HCT116 (cell line): ENCODE measurements around the gene SLC35E4. TPM values are rescaled to one million over a fixed set of nuclear protein-coding genes. Genes with fewer than 3 reads are reported as not detected.

Experiments
- ATAC-seq: fragments of 200-7000 bp; cut with Tn5 transposase; 2 replicates; pipeline ENCODE4 v1.9.1; 2020; ENCODE audit warnings: mild to moderate bottlenecking, moderate library complexity
- BruUV-seq: library from RNA; stranded (reverse); fragments of 400-500 nt; replicated peaks from 2 replicates; lab custom pipeline; 2021; lab: Mats Ljungman, UMichigan
- CTCF ChIA-PET: fragments of 300-600 bp; sonication (Branson Sonifier 250); formaldehyde crosslinking; loops from one replicate; lab custom pipeline; 2021; ENCODE audit warnings: antibody characterized with exemption; lab: Charles Lee
- POLR2A ChIA-PET: fragments of 300-600, 350-600 bp; sonication (Branson Sonifier 250); formaldehyde crosslinking; loops from one replicate; lab custom pipeline; 2021; ENCODE audit warnings: antibody characterized with exemption; lab: Charles Lee
- RAD21 ChIA-PET, 2 experiments: fragments of 300-600 bp; sonication (Branson Sonifier 250); formaldehyde crosslinking; loops; one replicate each; lab custom pipeline; 2023; ENCODE audit warnings: low total read pairs in 2 of 2; ENCODE audit not compliant: uncharacterized antibody in 2 of 2, unreplicated experiment in 2 of 2, low non-redundant PET in 1 of 2; lab: Charles Lee
- DNase-seq: peaks from one replicate; pipeline ENCODE4 v3.0.0-alpha.2; 2010; ENCODE audit warnings: low read depth, low spot score
- H2AFZ ChIP-seq: fragments of 200-600 bp; shearing (Covaris generic), sonication (generic); 2 replicates; pipeline ENCODE4 v1.6.1; 2017; ENCODE audit warnings: low read depth, mixed run types, mixed read lengths, antibody characterized with exemption, low read length; ENCODE audit not compliant: poor library complexity, severe bottlenecking
- H3K27ac ChIP-seq: 2 replicates; pipeline ENCODE4 v1.5.1; 2012; ENCODE audit warnings: low read depth, low read length
- H3K27me3 ChIP-seq: fragments of 200-600 bp; sonication (generic); 2 replicates; pipeline ENCODE4 v1.6.1; 2016; ENCODE audit warnings: mixed run types, low read length, mixed read lengths; ENCODE audit not compliant: insufficient read depth
- H3K36me3 ChIP-seq, 2 experiments: fragments of 200-500 bp in 1 of 2; fragments of 200-600 bp in 1 of 2; sonication (Bioruptor generic) in 1 of 2; sonication (generic) in 1 of 2; 2 replicates each; pipeline versions ENCODE4 v1.5.1 to v1.6.1; 2014 to 2016; ENCODE audit warnings: low read length in 2 of 2, inconsistent platforms in 1 of 2, mixed read lengths in 1 of 2, mixed run types in 1 of 2; ENCODE audit not compliant: insufficient read depth in 2 of 2, control insufficient read depth in 1 of 2
- H3K4me1 ChIP-seq, 2 experiments: fragments of 200-600 bp in 1 of 2; sonication (generic) in 1 of 2; 2 replicates each; pipeline versions ENCODE4 v1.5.1 to v1.6.1; 2012 to 2017; ENCODE audit warnings: low read length in 2 of 2, inconsistent platforms in 1 of 2, mild to moderate bottlenecking in 1 of 2, mixed read lengths in 1 of 2, mixed run types in 1 of 2, moderate library complexity in 1 of 2; ENCODE audit not compliant: insufficient read depth in 2 of 2, control insufficient read depth in 1 of 2
- H3K4me2 ChIP-seq: fragments of 200-600 bp; sonication (generic); 2 replicates; pipeline ENCODE4 v1.6.1; 2017; ENCODE audit warnings: mixed run types, low read length, mixed read lengths
- H3K4me3 ChIP-seq, 2 experiments: fragments of 200-600 bp in 1 of 2; sonication (generic) in 1 of 2; replicated peaks in 1 of 2; 2 replicates each; pipeline ENCODE4 v1.5.1; 2011 to 2016; ENCODE audit warnings: low read length in 2 of 2, control low read depth in 1 of 2, low read depth in 1 of 2, mild to moderate bottlenecking in 1 of 2, mixed read lengths in 1 of 2, mixed run types in 1 of 2
- H3K79me2 ChIP-seq: fragments of 200-600 bp; sonication (generic); 2 replicates; pipeline ENCODE4 v1.6.1; 2017; ENCODE audit warnings: mild to moderate bottlenecking, mixed run types, low read length, moderate library complexity, mixed read lengths; ENCODE audit not compliant: insufficient read depth
- H3K9ac ChIP-seq: fragments of 200-600 bp; sonication (generic); 2 replicates; pipeline ENCODE4 v1.6.1; 2016; ENCODE audit warnings: low read length, mixed read lengths
- H3K9me2 ChIP-seq: fragments of 200-600 bp; sonication (generic), shearing (Covaris generic); 2 replicates; pipeline ENCODE4 v1.6.1; 2017; ENCODE audit warnings: mixed run types, mild to moderate bottlenecking, moderate library complexity; ENCODE audit not compliant: insufficient read depth
- H3K9me3 ChIP-seq, 2 experiments: fragments of 200-500 bp in 1 of 2; fragments of 200-600 bp in 1 of 2; sonication (Bioruptor generic) in 1 of 2; sonication (generic) in 1 of 2; 2 replicates each; pipeline ENCODE4 v1.6.1; 2014 to 2017; ENCODE audit warnings: low read length in 2 of 2, mixed read lengths in 2 of 2, inconsistent platforms in 1 of 2, low read depth in 1 of 2, mild to moderate bottlenecking in 1 of 2, mixed run types in 1 of 2, moderate library complexity in 1 of 2; ENCODE audit not compliant: control insufficient read depth in 1 of 2, insufficient read depth in 1 of 2
- H4K20me1 ChIP-seq: fragments of 200-600 bp; sonication (generic), shearing (Covaris generic); 2 replicates; pipeline ENCODE4 v1.6.1; 2017; ENCODE audit warnings: mixed run types, mild to moderate bottlenecking, moderate library complexity; ENCODE audit not compliant: insufficient read depth
- ATF3 ChIP-seq: IDR thresholded peaks from 2 replicates; pipeline ENCODE4 v1.6.1; 2012
- CEBPB ChIP-seq: IDR thresholded peaks from 2 replicates; pipeline ENCODE4 v1.6.1; 2012; ENCODE audit warnings: low read depth
- CTCF ChIP-seq, 3 experiments: fragments of 200-600 bp in 1 of 3; sonication (generic) in 1 of 3; IDR thresholded peaks in 2 of 3; conservative IDR thresholded peaks in 1 of 3; 2 replicates each; pipeline ENCODE4 v1.5.1; 2012 to 2017; ENCODE audit warnings: low read depth in 2 of 3, low read length in 2 of 3, antibody characterized with exemption in 1 of 3, borderline replicate concordance in 1 of 3, control low read depth in 1 of 3, mild to moderate bottlenecking in 1 of 3, mixed read lengths in 1 of 3, mixed run types in 1 of 3, moderate library complexity in 1 of 3; ENCODE audit not compliant: insufficient read depth in 1 of 3
- EGR1 ChIP-seq: IDR thresholded peaks from 2 replicates; pipeline ENCODE4 v1.6.1; 2012; ENCODE audit warnings: low read depth
- EZH2 ChIP-seq: fragments of 200-600 bp; sonication (generic); IDR thresholded peaks from 2 replicates; pipeline ENCODE4 v1.6.1; 2017; ENCODE audit warnings: antibody characterized with exemption, mixed run types
- EZH2phosphoT487 ChIP-seq: fragments of 200-600 bp; IDR thresholded peaks from 2 replicates; pipeline ENCODE4 v1.6.1; 2018; ENCODE audit warnings: antibody characterized with exemption, borderline replicate concordance
- FOSL1 ChIP-seq: IDR thresholded peaks from 2 replicates; pipeline ENCODE4 v1.6.1; 2012; ENCODE audit warnings: low read depth
- JUND ChIP-seq: IDR thresholded peaks from 2 replicates; pipeline ENCODE4 v1.6.1; 2012
- POLR2A ChIP-seq: IDR thresholded peaks from 2 replicates; pipeline ENCODE4 v1.7.0; 2011; ENCODE audit warnings: borderline replicate concordance; ENCODE audit not compliant: insufficient read depth, insufficient read length; ENCODE audit errors: extremely low read depth
- POLR2AphosphoS5 ChIP-seq: IDR thresholded peaks from 2 replicates; pipeline ENCODE4 v1.6.1; 2011; ENCODE audit warnings: mild to moderate bottlenecking, low read depth, low read length, moderate library complexity
- SIN3A ChIP-seq: IDR thresholded peaks from 2 replicates; pipeline ENCODE4 v1.6.1; 2012; ENCODE audit warnings: low read depth
- SP1 ChIP-seq: IDR thresholded peaks from 2 replicates; pipeline ENCODE4 v1.6.1; 2012; ENCODE audit warnings: low read depth
- SRF ChIP-seq: IDR thresholded peaks from 2 replicates; pipeline ENCODE4 v1.6.1; 2012; ENCODE audit warnings: low read depth
- TCF7L2 ChIP-seq: IDR thresholded peaks from 2 replicates; pipeline ENCODE4 v1.7.0; 2011; ENCODE audit warnings: borderline replicate concordance, inconsistent platforms; ENCODE audit not compliant: insufficient read depth, insufficient read length; ENCODE audit errors: extremely low read depth
- ZNF274 ChIP-seq: fragments of 200-500 bp; sonication (Bioruptor generic); IDR thresholded peaks from 2 replicates; pipeline ENCODE4 v1.6.1; 2014; ENCODE audit warnings: mild to moderate bottlenecking, low read depth, low read length, inconsistent platforms
- intact Hi-C: fragments of 100-400 bp; cut with micrococcal nuclease; formaldehyde crosslinking; loops from 2 replicates; pipeline ENCODE4 v1.10.0; 2022
- total RNA-seq: library from RNA; stranded (reverse); gene quantifications from one replicate; pipeline ENCODE4 v1.2.1, GENCODE V29; 2021; ENCODE audit not compliant: unreplicated experiment

SLC35E4 gene
- total RNA-seq, 1 experiment from 2014 or later = 6.2 TPM

- Histone ChIP-seq H3K9me3 (no peaks in the 10 kb centered on the region), H3K9me2 (no peaks in the 10 kb centered on the region), H3K4me3 (no peak overlapping the region), H3K27ac (no peak overlapping the region), H3K4me2 (no peak overlapping the region), H3K27me3 (no peaks in the 10 kb centered on the region), H4K20me1 (no peaks in the 10 kb centered on the region), H3K36me3 (no peaks in the 10 kb centered on the region), H3K79me2 (peaks cover 18% of the 10 kb centered on the region; the same call in 1 of the 2 replicates), H2AFZ (no peak overlapping the region), H3K4me1 (peaks cover 10 to 18% of the 10 kb centered on the region in 2 experiments), H3K9ac (no peak overlapping the region)
- RAD21 ChIA-PET = no interaction called here
- POLR2A ChIA-PET = interaction anchor here (0.7 kb wide), 1 partner anchor 15 kb away, joined by 3 read pairs; no protein-coding TSS in a partner anchor
- BruUV-seq = no TSS peak
- DNase-seq = no peak
- no peak for ATAC-seq
- TF ChIP-seq POLR2AphosphoS5 (no peak), EZH2phosphoT487 (no peak), POLR2A (no peak), ATF3 (no peak), SIN3A (no peak), JUND (no peak), SP1 (no peak)
- intact Hi-C loops = no loop called here
- CTCF ChIA-PET = no interaction called here
Measured at GRCh38 chr22:30640839-30641430, 5.4 kb downstream of the SLC35E4 start.

GRCh38 chr22:30643055-30643875 is 7.7 kb downstream of the SLC35E4 start:
- no TSS peak for BruUV-seq
- no peaks in the 10 kb centered on the region for H3K27me3 ChIP-seq
- H3K9me2 ChIP-seq = no peaks in the 10 kb centered on the region
- ChIA-PET RAD21 (no interaction called here), CTCF (interaction anchor here (1.0 to 1.7 kb wide), 2 partner anchors 8 to 9 kb away, joined by 3 to 6 read pairs; partner anchors contain the start of gene SLC35E4), POLR2A (no interaction called here)
- no peak overlapping the region for H3K4me3 ChIP-seq
- H3K4me2 ChIP-seq = no peak overlapping the region
- no peak overlapping the region for H2AFZ ChIP-seq
- H3K79me2 ChIP-seq = no peaks in the 10 kb centered on the region; the same call in 1 of the 2 replicates
- no peak for ATAC-seq
- peaks cover 0 to 6% of the 10 kb centered on the region in 2 experiments; a peak in 1 of 4 replicates for H3K4me1 ChIP-seq
- intact Hi-C loops = no loop called here
- no peaks in the 10 kb centered on the region for H3K9me3 ChIP-seq
- no peak for TF ChIP-seq CEBPB
- TF ChIP-seq SRF = no peak
- TF ChIP-seq EGR1 = no peak
- TF ChIP-seq CTCF (IDR thresholded peaks at IDR 0.05 in 2 of 3, conservative IDR thresholded peaks at IDR 0.05 in 1 of 3; ENCODE audit: borderline replicate concordance in 1 of 3, insufficient read depth in 1 of 3, low read depth in 2 of 3, low read length in 2 of 3) = no peak
- TF ChIP-seq TCF7L2 = no peak
- no peak for TF ChIP-seq ZNF274
- TF ChIP-seq EZH2 = no peak
- no peak for TF ChIP-seq EZH2phosphoT487
- no peak for TF ChIP-seq SP1
- TF ChIP-seq FOSL1 = no peak
- no peaks in the 10 kb centered on the region for H3K36me3 ChIP-seq
- H3K9ac ChIP-seq = no peak overlapping the region
- no peak for DNase-seq
- no peaks in the 10 kb centered on the region for H4K20me1 ChIP-seq
- no peak overlapping the region for H3K27ac ChIP-seq
